ENCODE results near the gene MEAK7. TPM values are rescaled to one million over a fixed set of nuclear protein-coding genes. Genes with fewer than 3 reads are reported as not detected.

Gene MEAK7
- total RNA-seq, 1 donor from 2014 or later, result 28.1 TPM

DNA sequence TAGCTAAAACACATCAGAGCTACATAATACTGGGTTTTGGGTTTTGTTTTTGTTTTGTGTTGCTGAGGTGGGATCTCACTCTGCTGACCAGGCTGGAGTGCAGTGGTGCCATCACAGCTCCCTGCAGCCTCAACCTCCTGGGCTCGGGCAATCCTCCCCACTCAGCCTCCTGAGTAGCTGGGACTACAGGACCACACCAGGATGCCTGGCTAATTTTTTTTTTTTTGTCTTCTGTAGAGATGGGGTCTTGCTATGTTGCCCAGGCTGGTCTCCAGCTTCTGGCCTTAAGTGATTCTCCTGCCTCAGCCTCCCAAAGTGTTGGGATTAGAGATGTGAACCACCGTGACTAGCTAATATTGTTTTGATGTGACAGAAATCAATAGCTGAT lies 6.2 kb downstream of the MEAK7 start:
- Mint-ChIP-seq H3K4me1 (ENCODE audit: unreplicated experiment) (peaks cover 15% of the 10 kb centered on the region), H3K27ac (ENCODE audit: unreplicated experiment) (no peak overlapping the region), H3K4me3 (ENCODE audit: unreplicated experiment) (no peak overlapping the region), H3K36me3 (ENCODE audit: unreplicated experiment) (peaks cover 33% of the 10 kb centered on the region), H3K9me3 (ENCODE audit: unreplicated experiment) (no peaks in the 10 kb centered on the region), H3K27me3 (ENCODE audit: unreplicated experiment) (no peaks in the 10 kb centered on the region)
- TF ChIP-seq, protein P1, sequence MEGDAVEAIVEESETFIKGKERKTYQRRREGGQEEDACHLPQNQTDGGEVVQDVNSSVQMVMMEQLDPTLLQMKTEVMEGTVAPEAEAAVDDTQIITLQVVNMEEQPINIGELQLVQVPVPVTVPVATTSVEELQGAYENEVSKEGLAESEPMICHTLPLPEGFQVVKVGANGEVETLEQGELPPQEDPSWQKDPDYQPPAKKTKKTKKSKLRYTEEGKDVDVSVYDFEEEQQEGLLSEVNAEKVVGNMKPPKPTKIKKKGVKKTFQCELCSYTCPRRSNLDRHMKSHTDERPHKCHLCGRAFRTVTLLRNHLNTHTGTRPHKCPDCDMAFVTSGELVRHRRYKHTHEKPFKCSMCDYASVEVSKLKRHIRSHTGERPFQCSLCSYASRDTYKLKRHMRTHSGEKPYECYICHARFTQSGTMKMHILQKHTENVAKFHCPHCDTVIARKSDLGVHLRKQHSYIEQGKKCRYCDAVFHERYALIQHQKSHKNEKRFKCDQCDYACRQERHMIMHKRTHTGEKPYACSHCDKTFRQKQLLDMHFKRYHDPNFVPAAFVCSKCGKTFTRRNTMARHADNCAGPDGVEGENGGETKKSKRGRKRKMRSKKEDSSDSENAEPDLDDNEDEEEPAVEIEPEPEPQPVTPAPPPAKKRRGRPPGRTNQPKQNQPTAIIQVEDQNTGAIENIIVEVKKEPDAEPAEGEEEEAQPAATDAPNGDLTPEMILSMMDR (IDR thresholded peaks at IDR 0.05), result no peak
- no peak for DNase-seq (ENCODE audit: extremely low spot score, unreplicated experiment)

DNA sequence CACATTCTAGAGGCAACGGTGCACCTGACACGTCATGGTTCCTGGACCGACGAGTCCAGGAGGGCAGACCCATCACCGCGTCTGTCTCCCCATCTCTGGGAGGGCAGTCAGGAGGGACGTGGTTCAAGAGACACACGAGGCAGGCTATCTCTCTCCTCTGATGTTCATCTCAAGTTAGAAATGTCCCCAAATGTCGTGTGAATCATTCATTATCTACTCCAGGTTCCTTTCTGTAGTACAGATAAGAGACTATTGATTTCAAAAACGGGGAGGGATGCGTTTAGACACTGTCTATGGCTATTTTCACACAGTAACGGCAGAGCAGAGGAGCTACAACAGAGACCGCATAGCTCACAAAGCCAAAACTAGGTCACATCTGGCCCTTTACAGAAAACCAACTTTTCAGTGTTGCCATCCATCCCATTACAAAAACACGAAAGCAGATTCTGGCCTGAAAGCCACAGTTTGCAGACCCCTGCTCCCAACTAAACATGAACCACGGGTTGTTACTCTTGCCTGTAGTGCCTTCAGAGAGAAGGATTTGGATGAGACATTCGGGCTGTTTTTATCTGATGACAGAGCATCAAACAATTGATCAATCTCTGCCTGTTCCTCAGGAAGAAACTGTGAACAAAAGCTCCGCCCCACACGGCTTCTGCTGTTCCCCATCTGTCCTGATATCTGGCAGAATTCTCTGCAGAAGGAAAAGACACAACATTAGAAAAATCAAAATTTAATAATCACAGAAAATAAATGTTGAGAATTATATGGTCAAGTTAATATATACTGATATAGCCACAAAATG lies 6.8 kb downstream of the MEAK7 start:
- no peaks in the 10 kb centered on the region for H3K9me3 Mint-ChIP-seq (ENCODE audit: unreplicated experiment)
- DNase-seq (ENCODE audit: extremely low spot score, unreplicated experiment), result no peak
- H3K4me3 Mint-ChIP-seq (ENCODE audit: unreplicated experiment), result no peak overlapping the region
- no peaks in the 10 kb centered on the region for H3K27me3 Mint-ChIP-seq (ENCODE audit: unreplicated experiment)
- TF ChIP-seq, protein P1 (IDR thresholded peaks at IDR 0.05), result no peak
- H3K27ac Mint-ChIP-seq (ENCODE audit: unreplicated experiment), result no peak overlapping the region
- H3K4me1 Mint-ChIP-seq (ENCODE audit: unreplicated experiment), result peaks cover 9% of the 10 kb centered on the region
- peaks cover 37% of the 10 kb centered on the region for H3K36me3 Mint-ChIP-seq (ENCODE audit: unreplicated experiment)

DNA sequence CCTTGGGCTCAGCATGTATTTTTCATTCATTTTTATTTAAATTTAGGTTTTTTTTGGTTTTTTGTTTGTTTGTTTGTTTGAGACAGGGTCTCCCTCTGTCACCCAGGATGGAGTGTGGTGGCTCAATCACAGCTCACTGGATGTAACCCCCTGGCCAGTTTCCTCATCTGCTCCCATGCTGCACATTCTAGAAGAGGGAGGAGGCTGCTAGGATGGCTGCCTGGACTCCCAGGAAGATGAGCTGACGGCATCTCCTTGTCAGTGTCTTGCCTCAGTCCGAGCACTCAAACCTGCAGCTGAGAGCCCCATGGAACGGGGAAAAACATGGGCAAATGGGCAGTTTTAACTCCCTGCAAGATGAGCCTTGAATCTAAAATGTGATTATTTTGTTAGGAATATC lies 7.5 kb downstream of the MEAK7 start:
- Mint-ChIP-seq H3K27me3 (ENCODE audit: unreplicated experiment) (no peaks in the 10 kb centered on the region), H3K36me3 (ENCODE audit: unreplicated experiment) (peaks cover 37% of the 10 kb centered on the region), H3K4me1 (ENCODE audit: unreplicated experiment) (peaks cover 8% of the 10 kb centered on the region), H3K9me3 (ENCODE audit: unreplicated experiment) (no peaks in the 10 kb centered on the region), H3K27ac (ENCODE audit: unreplicated experiment) (no peak overlapping the region), H3K4me3 (ENCODE audit: unreplicated experiment) (no peak overlapping the region)
- TF ChIP-seq, protein P1 (IDR thresholded peaks at IDR 0.05), result no peak
- DNase-seq (ENCODE audit: extremely low spot score, unreplicated experiment), result no peak

DNA sequence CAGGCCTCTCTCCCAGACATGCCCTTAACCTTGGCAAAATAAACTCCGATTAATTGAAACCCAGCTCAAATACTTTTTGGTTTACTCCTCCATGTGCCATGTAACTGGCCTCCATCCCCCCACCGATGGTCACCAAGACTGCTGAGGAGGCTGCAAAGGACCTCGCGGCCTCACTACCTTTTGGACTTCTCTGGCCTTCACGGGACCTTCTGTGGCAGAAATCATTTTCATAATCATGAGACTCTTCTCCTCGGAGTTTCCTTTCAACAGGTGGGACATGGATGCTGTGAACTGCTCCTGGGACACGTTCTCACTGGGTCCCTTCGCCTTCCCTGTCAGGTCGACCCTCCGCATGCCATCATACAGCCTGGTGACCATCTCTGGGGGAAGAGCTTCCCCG lies 9.0 kb downstream of the MEAK7 start:
- peaks cover 39% of the 10 kb centered on the region for H3K36me3 Mint-ChIP-seq (ENCODE audit: unreplicated experiment)

DNA sequence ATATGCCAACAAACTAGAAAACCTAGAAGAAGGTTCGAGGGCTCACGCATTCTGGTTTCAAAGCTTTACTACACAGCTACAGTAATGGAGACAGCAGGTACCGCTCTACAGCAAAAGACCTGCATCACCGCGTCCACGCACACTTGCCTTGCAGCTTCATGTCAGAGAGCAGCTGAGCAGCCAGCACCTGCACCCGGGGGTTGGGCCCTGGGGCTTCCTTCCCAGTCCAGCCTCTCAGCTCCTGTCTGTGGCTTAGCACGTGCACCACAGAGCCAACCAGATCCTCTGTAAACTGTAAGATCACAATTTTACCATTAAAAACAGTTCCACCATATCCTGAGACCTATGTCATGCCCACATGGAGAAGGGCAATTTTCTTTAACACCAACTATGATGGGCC lies 15.3 kb downstream of the MEAK7 start:
- H3K27ac Mint-ChIP-seq (ENCODE audit: unreplicated experiment), result no peak overlapping the region
- H3K4me3 Mint-ChIP-seq (ENCODE audit: unreplicated experiment), result no peak overlapping the region
- TF ChIP-seq, protein P1 (IDR thresholded peaks at IDR 0.05), result no peak
- no peaks in the 10 kb centered on the region for H3K9me3 Mint-ChIP-seq (ENCODE audit: unreplicated experiment)
- H3K36me3 Mint-ChIP-seq (ENCODE audit: unreplicated experiment), result peaks cover 33% of the 10 kb centered on the region
- peaks cover 3% of the 10 kb centered on the region for H3K4me1 Mint-ChIP-seq (ENCODE audit: unreplicated experiment)
- no peaks in the 10 kb centered on the region for H3K27me3 Mint-ChIP-seq (ENCODE audit: unreplicated experiment)
- DNase-seq (ENCODE audit: extremely low spot score, unreplicated experiment), result peak; percentile 42

More for the DNA sequence above, 9.0 kb downstream of the MEAK7 start:
- no peak for DNase-seq (ENCODE audit: extremely low spot score, unreplicated experiment)
- no peak overlapping the region for H3K27ac Mint-ChIP-seq (ENCODE audit: unreplicated experiment)
- TF ChIP-seq, protein P1 (IDR thresholded peaks at IDR 0.05), result no peak
- H3K4me1 Mint-ChIP-seq (ENCODE audit: unreplicated experiment), result no peaks in the 10 kb centered on the region
- no peak overlapping the region for H3K4me3 Mint-ChIP-seq (ENCODE audit: unreplicated experiment)
- H3K9me3 Mint-ChIP-seq (ENCODE audit: unreplicated experiment), result no peaks in the 10 kb centered on the region
- no peaks in the 10 kb centered on the region for H3K27me3 Mint-ChIP-seq (ENCODE audit: unreplicated experiment)
